SK-N-MC (cell line): ENCODE data around the gene RAD51AP1.
A peak's percentile ranks its signal among the peaks of the same experiment; 100 is the strongest.

Source experiments
- DNase-seq: peaks from one replicate; pipeline ENCODE4 v3.0.0-alpha.2; 2011; ENCODE audit warnings: low read depth, low spot score
- H3K27ac ChIP-seq: fragments of 200-600 bp; sonication (generic); 2 replicates; pipeline ENCODE4 v1.5.1; 2016; ENCODE audit warnings: mixed run types
- H3K36me3 ChIP-seq: fragments of 200-600 bp; sonication (generic); 2 replicates; pipeline ENCODE4 v1.6.1; 2017; ENCODE audit warnings: antibody characterized with exemption, low read length, mixed read lengths; ENCODE audit not compliant: insufficient read depth
- H3K4me3 ChIP-seq: fragments of 200-600 bp; sonication (generic); 2 replicates; pipeline ENCODE4 v1.5.1; 2016
- H3K9ac ChIP-seq: fragments of 200-600 bp; sonication (generic); 2 replicates; pipeline ENCODE4 v1.8.0; 2017; ENCODE audit warnings: mixed run types, mixed read lengths; ENCODE audit not compliant: insufficient read length
- H3K9me3 ChIP-seq: fragments of 200-600 bp; sonication (generic); 2 replicates; pipeline ENCODE4 v1.6.1; 2017; ENCODE audit warnings: low read depth, mild to moderate bottlenecking, antibody characterized with exemption, low read length, moderate library complexity, mixed read lengths
- EZH2 ChIP-seq: fragments of 200-600 bp; sonication (generic); IDR thresholded peaks from one replicate; pipeline ENCODE4 v1.6.1; 2017; ENCODE audit warnings: antibody characterized with exemption
- FOXP2 ChIP-seq: optimal IDR thresholded peaks from 2 replicates; pipeline ENCODE3; 2011; ENCODE audit warnings: mild to moderate bottlenecking, moderate library complexity; ENCODE audit not compliant: insufficient read depth; ENCODE audit errors: extremely low read length, control extremely low read depth
- POLR2AphosphoS5 ChIP-seq: IDR thresholded peaks from 2 replicates; pipeline ENCODE4 v1.6.1; 2012; ENCODE audit warnings: mild to moderate bottlenecking, low read depth, low read length, borderline replicate concordance

Gene RAD51AP1

GRCh38 chr12:4535871-4536270, 2.8 kb upstream of the RAD51AP1 start:
- no peak for DNase-seq
- Histone ChIP-seq H3K9ac (no peak overlapping the region), H3K4me3 (no peak overlapping the region), H3K27ac (no peak overlapping the region), H3K36me3 (peaks cover 18% of the 10 kb centered on the region), H3K9me3 (no peaks in the 10 kb centered on the region)
- TF ChIP-seq EZH2 (no peak), POLR2AphosphoS5 (no peak), FOXP2 (no peak)

- TF ChIP-seq EZH2, result no peak
- no peak for TF ChIP-seq FOXP2
- TF ChIP-seq POLR2AphosphoS5, result no peak
- Histone ChIP-seq H3K4me3 (peak overlapping the region; percentile 98), H3K9me3 (no peaks in the 10 kb centered on the region), H3K9ac (peak overlapping the region; percentile 99), H3K27ac (no peak overlapping the region), H3K36me3 (peaks cover 33% of the 10 kb centered on the region)
- no peak for DNase-seq
Measured at GRCh38 chr12:4539167-4539870, 629 bp downstream of the RAD51AP1 start.

GRCh38 chr12:4540170-4540569, 1.5 kb downstream of the RAD51AP1 start:
- H3K4me3 ChIP-seq, result peak overlapping the region; percentile 98
- H3K36me3 ChIP-seq, result peaks cover 38% of the 10 kb centered on the region
- no peaks in the 10 kb centered on the region for H3K9me3 ChIP-seq
- no peak for TF ChIP-seq POLR2AphosphoS5
- TF ChIP-seq FOXP2, result no peak
- TF ChIP-seq EZH2, result no peak
- H3K27ac ChIP-seq, result no peak overlapping the region
- no peak for DNase-seq
- peak overlapping the region; percentile 99 for H3K9ac ChIP-seq

GRCh38 chr12:4540638-4541037, 1.9 kb downstream of the RAD51AP1 start:
- H3K36me3 ChIP-seq, result peaks cover 40% of the 10 kb centered on the region
- 0 out of 2 replicates have a peak overlapping the region, but pooled peaks have one; percentile 98 for H3K4me3 ChIP-seq
- H3K27ac ChIP-seq, result no peak overlapping the region
- no peaks in the 10 kb centered on the region for H3K9me3 ChIP-seq
- H3K9ac ChIP-seq, result peak overlapping the region; percentile 99
- TF ChIP-seq FOXP2, result no peak
- no peak for TF ChIP-seq EZH2
- no peak for TF ChIP-seq POLR2AphosphoS5
- DNase-seq, result no peak

GRCh38 chr12:4545195-4545594, 6.5 kb downstream of the RAD51AP1 start:
- no peaks in the 10 kb centered on the region for H3K9me3 ChIP-seq
- no peak for TF ChIP-seq EZH2
- TF ChIP-seq POLR2AphosphoS5, result no peak
- no peak for TF ChIP-seq FOXP2
- H3K36me3 ChIP-seq, result peaks cover 80% of the 10 kb centered on the region
- no peak overlapping the region for H3K4me3 ChIP-seq
- DNase-seq, result no peak
- H3K9ac ChIP-seq, result no peak overlapping the region
- no peak overlapping the region for H3K27ac ChIP-seq

GRCh38 chr12:4552191-4552590, 13.5 kb downstream of the RAD51AP1 start:
- Histone ChIP-seq H3K36me3 (peaks cover 71% of the 10 kb centered on the region), H3K9me3 (no peaks in the 10 kb centered on the region), H3K9ac (no peak overlapping the region), H3K4me3 (no peak overlapping the region), H3K27ac (no peak overlapping the region)
- DNase-seq, result no peak
- TF ChIP-seq EZH2, result no peak
- no peak for TF ChIP-seq POLR2AphosphoS5
- no peak for TF ChIP-seq FOXP2

- TF ChIP-seq POLR2AphosphoS5, result no peak
- no peak for TF ChIP-seq FOXP2
- TF ChIP-seq EZH2, result no peak
- H3K9me3 ChIP-seq, result no peaks in the 10 kb centered on the region
- peaks cover 63% of the 10 kb centered on the region for H3K36me3 ChIP-seq
- H3K9ac ChIP-seq, result no peak overlapping the region
- no peak for DNase-seq
- no peak overlapping the region for H3K27ac ChIP-seq
- H3K4me3 ChIP-seq, result no peak overlapping the region
Measured at GRCh38 chr12:4553943-4554342, 15.3 kb downstream of the RAD51AP1 start.

GRCh38 chr12:4555804-4556203, 17.1 kb downstream of the RAD51AP1 start:
- Histone ChIP-seq H3K27ac (no peak overlapping the region), H3K9ac (no peak overlapping the region), H3K9me3 (no peaks in the 10 kb centered on the region), H3K36me3 (peaks cover 58% of the 10 kb centered on the region), H3K4me3 (no peak overlapping the region)
- DNase-seq, result no peak
- TF ChIP-seq FOXP2 (no peak), POLR2AphosphoS5 (no peak), EZH2 (no peak)
